Measurements from ENCODE around the gene MTG2. TPM values are rescaled to one million over a fixed set of nuclear protein-coding genes. Genes with fewer than 3 reads are reported as not detected.

The MTG2 gene
- total and polyA plus RNA-seq, 2 donors from 2014 or later = 36.1 to 45.2 TPM

DNA sequence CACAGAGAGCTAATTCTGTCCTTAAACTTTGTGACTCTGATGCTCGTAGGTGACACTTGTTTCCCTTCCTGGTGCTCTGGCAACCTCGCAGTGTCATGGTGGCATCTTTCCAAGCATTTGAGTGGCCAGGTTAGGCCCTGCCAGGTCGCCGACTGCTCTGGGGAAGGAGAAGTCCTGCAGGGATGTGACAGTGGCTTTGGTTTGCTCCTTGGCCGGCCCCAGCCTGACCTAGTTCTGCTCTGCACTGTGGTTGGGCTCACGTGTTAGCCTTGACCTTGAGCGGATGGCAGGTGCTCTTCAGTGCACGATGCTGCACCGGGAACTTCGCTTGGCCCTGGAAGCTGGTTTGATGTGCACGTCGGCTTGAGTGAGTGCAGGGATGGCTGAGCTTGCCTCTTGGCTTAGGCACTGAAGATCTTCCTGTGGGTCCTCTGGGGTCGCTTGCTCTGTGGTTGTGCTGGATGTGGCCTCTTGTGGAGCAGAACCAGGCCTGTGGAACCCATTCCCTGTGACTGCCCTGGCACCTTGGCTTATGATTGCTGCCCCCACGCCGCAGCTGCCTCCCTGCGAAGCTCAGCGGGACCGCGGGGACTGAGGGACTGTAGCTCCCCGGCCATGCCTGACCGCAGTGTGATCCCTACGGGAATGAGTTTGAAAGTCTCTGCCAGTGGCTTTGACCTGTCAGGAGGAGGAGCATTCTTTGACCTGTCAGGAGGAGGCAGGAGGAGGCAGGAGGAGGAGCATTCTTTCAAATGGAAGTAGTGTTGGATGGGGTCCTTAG is 64.2 kb downstream of the MTG2 start:
- peaks cover 0 to 17% (median 12%) of the 10 kb centered on the region in 3 donors for H3K4me1 ChIP-seq (ENCODE audit: control insufficient read depth in 2 of 3, insufficient read depth in 2 of 3, low read depth in 1 of 3, low read length in 3 of 3)
- FAIRE-seq = no peak
- intact Hi-C loops (cut with DNase I) = no loop called here

DNA sequence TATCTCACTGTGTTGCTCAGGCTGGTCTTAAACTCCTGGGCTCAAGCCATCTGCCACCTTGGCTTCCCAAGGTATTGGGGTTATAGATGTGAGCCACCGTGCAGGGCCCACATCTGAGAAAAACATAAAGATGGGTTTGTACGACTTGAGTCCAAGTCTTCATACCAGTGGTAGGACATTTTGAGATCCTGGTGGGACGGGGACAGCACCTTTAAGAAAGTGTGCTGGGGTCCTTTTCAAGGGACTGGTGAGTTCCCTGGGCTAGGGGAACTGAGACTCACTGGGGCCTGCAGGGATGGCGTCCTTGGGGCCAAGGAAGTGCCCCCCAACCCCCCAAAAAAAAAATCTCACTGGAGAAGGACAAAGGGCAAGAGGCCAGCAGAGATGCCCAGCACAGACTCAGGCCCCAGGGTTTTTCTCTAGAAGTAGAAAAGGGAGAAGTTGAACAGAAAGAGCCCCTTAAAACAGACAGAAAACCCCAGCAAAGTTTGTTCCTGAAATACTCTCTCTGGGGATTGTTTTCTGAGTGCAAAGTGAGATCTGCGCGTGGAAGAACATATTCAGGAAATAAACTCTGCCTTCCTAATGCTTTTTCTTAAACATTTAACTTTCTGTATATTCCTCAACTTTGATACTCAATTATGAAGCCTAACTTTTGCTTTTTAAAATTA is 66.2 kb downstream of the MTG2 start:
- no peak for TF ChIP-seq CTCF (IDR thresholded peaks at IDR 0.05; ENCODE audit: borderline replicate concordance, extremely low read depth, insufficient read depth)
- FAIRE-seq (no peak), DNase-seq (no peak)
- Histone ChIP-seq H3K27me3 (ENCODE audit: control insufficient read depth, insufficient read depth, low read length) (no peaks in the 10 kb centered on the region), H3K9me3 (ENCODE audit: control insufficient read depth in 2 of 3, insufficient read depth in 1 of 3, low read length in 3 of 3) (no peaks in the 10 kb centered on the region), H3K9ac (ENCODE audit: low read length in 3 of 3) (no peak overlapping the region), H3K4me3 (ENCODE audit: low read length in 3 of 3) (no peak overlapping the region), H3K36me3 (ENCODE audit: control insufficient read depth in 2 of 3, insufficient read depth in 3 of 3, low read length in 3 of 3) (peaks cover 0 to 4% (median 0%) of the 10 kb centered on the region in 3 donors), H3K27ac (ENCODE audit: low read depth in 2 of 2, low read length in 2 of 2) (no peak overlapping the region), H3K4me1 (ENCODE audit: control insufficient read depth in 2 of 3, insufficient read depth in 2 of 3, low read depth in 1 of 3, low read length in 3 of 3) (peaks cover 0 to 17% (median 12%) of the 10 kb centered on the region in 3 donors)
- intact Hi-C loops (cut with DNase I) = no loop called here

More for the DNA sequence above, 64.2 kb downstream of the MTG2 start:
- Histone ChIP-seq H3K27ac (ENCODE audit: low read depth in 2 of 2, low read length in 2 of 2) (peak overlapping the region in 1 of 2 donors; percentile 63), H3K9me3 (ENCODE audit: control insufficient read depth in 2 of 3, insufficient read depth in 1 of 3, low read length in 3 of 3) (no peaks in the 10 kb centered on the region), H3K27me3 (ENCODE audit: control insufficient read depth, insufficient read depth, low read length) (no peaks in the 10 kb centered on the region), H3K36me3 (ENCODE audit: control insufficient read depth in 2 of 3, insufficient read depth in 3 of 3, low read length in 3 of 3) (no peaks in the 10 kb centered on the region), H3K9ac (ENCODE audit: low read length in 3 of 3) (peak overlapping the region in 1 of 3 donors; percentile 34), H3K4me3 (ENCODE audit: low read length in 3 of 3) (no peak overlapping the region)
- TF ChIP-seq CTCF (IDR thresholded peaks at IDR 0.05; ENCODE audit: borderline replicate concordance, extremely low read depth, insufficient read depth) = no peak
- peak in 1 of 5 donors; percentile 70 for DNase-seq

- TF ChIP-seq CTCF (IDR thresholded peaks at IDR 0.05; ENCODE audit: borderline replicate concordance, extremely low read depth, insufficient read depth) = no peak
- Histone ChIP-seq H3K27me3 (ENCODE audit: control insufficient read depth, insufficient read depth, low read length) (no peaks in the 10 kb centered on the region), H3K9me3 (ENCODE audit: control insufficient read depth in 2 of 3, insufficient read depth in 1 of 3, low read length in 3 of 3) (no peaks in the 10 kb centered on the region), H3K9ac (ENCODE audit: low read length in 3 of 3) (no peak overlapping the region), H3K36me3 (ENCODE audit: control insufficient read depth in 2 of 3, insufficient read depth in 3 of 3, low read length in 3 of 3) (peaks cover 0 to 14% (median 4%) of the 10 kb centered on the region in 3 donors), H3K4me3 (ENCODE audit: low read length in 3 of 3) (no peak overlapping the region), H3K4me1 (ENCODE audit: control insufficient read depth in 2 of 3, insufficient read depth in 2 of 3, low read depth in 1 of 3, low read length in 3 of 3) (peaks cover 0 to under 1% (median 0%) of the 10 kb centered on the region in 3 donors), H3K27ac (ENCODE audit: low read depth in 2 of 2, low read length in 2 of 2) (no peak overlapping the region)
- no peak for DNase-seq
- FAIRE-seq = no peak
- intact Hi-C loops (cut with DNase I) = no loop called here
These were observed 69.6 kb downstream of the MTG2 start for GRCh38 chr20:62252342-62252966.

Other genes with a start within 250 kb of the MTG2 start
- gene TAF4, start 117.1 kb upstream of the MTG2 start, total RNA-seq = 18.4 TPM
- 3.7 TPM for gene TAF4, start 117.1 kb upstream of the MTG2 start, polyA plus RNA-seq (ENCODE audit: insufficient read depth, low read depth, low replicate concordance)
- 31.6 TPM for gene LSM14B, start 60.6 kb upstream of the MTG2 start, total RNA-seq
- 18.0 TPM for gene LSM14B, start 60.6 kb upstream of the MTG2 start, polyA plus RNA-seq (ENCODE audit: insufficient read depth, low read depth, low replicate concordance)
- 190 TPM for gene PSMA7, start 39.6 kb upstream of the MTG2 start, total RNA-seq
- 315 TPM for gene PSMA7, start 39.6 kb upstream of the MTG2 start, polyA plus RNA-seq (ENCODE audit: insufficient read depth, low read depth, low replicate concordance)
- gene SS18L1, start 39.3 kb upstream of the MTG2 start, total RNA-seq = 12.0 TPM
- gene SS18L1, start 39.3 kb upstream of the MTG2 start, polyA plus RNA-seq (ENCODE audit: insufficient read depth, low read depth, low replicate concordance) = 6.5 TPM
- not detected for gene HRH3, start 37.2 kb downstream of the MTG2 start, total RNA-seq
- gene HRH3, start 37.2 kb downstream of the MTG2 start, polyA plus RNA-seq (ENCODE audit: insufficient read depth, low read depth, low replicate concordance) = not detected
- 57.1 TPM for gene OSBPL2, start 55.5 kb downstream of the MTG2 start, total RNA-seq
- gene OSBPL2, start 55.5 kb downstream of the MTG2 start, polyA plus RNA-seq (ENCODE audit: insufficient read depth, low read depth, low replicate concordance) = 20.4 TPM
- gene ADRM1, start 120.0 kb downstream of the MTG2 start, total RNA-seq = 64.4 TPM
- 79.4 TPM for gene ADRM1, start 120.0 kb downstream of the MTG2 start, polyA plus RNA-seq (ENCODE audit: insufficient read depth, low read depth, low replicate concordance)
- 342 TPM for gene LAMA5, start 184.3 kb downstream of the MTG2 start, total RNA-seq
- 94.0 TPM for gene LAMA5, start 184.3 kb downstream of the MTG2 start, polyA plus RNA-seq (ENCODE audit: insufficient read depth, low read depth, low replicate concordance)
- gene RPS21, start 204.1 kb downstream of the MTG2 start, total RNA-seq = 1,221 TPM
- gene RPS21, start 204.1 kb downstream of the MTG2 start, polyA plus RNA-seq (ENCODE audit: insufficient read depth, low read depth, low replicate concordance) = 2,336 TPM
- 4.5 TPM for gene CABLES2, start 224.3 kb downstream of the MTG2 start, total RNA-seq
- 2.0 TPM for gene CABLES2, start 224.3 kb downstream of the MTG2 start, polyA plus RNA-seq (ENCODE audit: insufficient read depth, low read depth, low replicate concordance)
- 0.13 TPM for gene RBBP8NL, start 244.5 kb downstream of the MTG2 start, total RNA-seq
- 1.5 TPM for gene RBBP8NL, start 244.5 kb downstream of the MTG2 start, polyA plus RNA-seq (ENCODE audit: insufficient read depth, low read depth, low replicate concordance)

All from kidney (tissue), 14 donors.